Activated CD8-positive, alpha-beta memory T cell treated with anti-CD3 and anti-CD28 coated beads for 24 hours (primary cell): ENCODE measurements around the gene CLTB.

Experiments
- DNase-seq: peaks from one replicate; pipeline ENCODE4 v3.0.0-alpha.2; 2020

CLTB gene

DNA sequence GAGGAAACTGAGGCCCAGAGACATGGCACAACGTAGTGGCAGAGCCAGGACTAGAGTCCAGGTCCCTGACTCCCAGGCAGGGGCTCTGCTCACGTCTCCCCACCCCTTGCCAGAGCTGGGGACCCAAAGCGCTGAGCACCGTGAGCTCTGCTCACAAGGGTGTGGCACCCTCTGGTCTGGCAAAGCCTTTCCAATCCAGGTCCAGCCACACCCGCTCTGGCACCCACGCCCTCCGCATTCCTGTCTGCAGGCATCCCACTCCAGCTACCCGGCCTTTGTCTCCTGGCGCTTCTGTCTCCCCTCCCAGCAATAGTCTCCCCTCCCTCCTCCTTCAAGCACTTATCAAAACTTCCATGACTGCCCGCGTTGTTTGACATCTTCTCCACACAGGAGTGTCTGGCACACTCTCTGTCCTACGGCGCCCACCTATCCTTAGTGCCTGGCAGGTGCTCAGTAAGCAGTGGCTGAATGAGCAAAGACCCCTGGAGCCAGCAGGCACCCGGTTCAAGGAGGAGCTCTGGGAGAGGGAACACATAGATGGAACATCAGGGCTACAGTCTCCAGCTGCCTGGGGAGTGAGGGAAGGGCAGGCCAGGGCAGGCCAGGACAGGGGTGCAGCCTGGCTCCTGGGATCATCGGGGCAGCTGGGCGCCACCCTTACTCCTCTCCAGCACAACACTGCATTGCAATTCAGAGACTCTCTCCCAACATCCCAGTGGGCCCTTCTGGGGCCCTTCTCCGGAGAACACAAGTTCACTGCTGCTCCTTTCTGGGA, 15.8 kb downstream of the CLTB start:
- DNase-seq: no peak

DNA sequence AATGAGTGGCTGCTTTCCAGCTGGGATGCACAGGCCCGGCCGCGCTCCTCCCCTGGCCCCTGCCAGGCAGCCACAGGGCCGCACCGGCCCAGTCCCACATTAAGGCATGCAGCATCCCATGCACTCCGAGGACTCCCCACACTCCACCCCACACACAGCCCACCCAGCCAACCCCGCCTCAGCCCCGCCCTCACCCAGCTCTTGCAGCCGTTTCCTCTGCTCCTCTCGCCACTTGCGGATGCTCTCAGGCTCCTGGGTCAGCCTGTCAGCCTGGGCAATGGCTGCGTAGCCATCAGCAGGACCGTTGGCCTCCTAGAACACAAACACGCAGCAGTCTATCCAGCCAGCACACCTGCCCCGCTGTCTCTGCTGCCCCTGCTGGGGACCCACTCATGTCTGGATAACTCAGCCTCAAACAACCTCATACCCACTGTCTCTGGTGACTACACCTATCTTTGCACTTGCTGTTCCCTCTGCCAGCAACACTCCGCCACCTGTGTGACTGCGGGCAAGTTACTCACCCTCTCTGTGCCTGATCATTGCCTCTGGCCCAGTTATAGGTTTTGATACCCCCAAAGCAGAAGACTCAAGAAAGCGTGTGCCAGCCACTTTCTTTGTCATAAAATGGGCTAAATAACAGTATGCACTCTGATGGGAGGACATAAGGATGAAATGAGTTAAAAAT, 18.5 kb downstream of the CLTB start:
- no peak for DNase-seq

DNA sequence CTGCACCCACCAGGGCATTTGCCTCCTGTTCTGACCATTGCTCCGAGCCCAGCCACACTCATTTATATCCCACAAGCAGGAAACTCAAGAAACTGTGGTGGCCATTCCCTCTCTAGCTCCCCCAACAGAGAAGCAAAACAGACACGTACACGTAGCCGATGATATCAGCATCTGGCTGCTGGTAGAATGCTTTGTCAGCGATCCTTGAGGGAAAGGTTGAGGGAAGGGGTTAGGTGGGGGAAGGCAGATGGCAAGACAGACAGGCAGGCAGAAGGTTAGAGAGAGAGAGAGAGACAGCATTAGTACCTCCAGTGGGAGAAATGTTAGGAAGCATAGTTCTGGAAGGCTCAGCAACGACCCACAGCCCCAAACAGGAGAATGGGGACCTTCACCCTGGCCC, 20.0 kb downstream of the CLTB start:
- no peak for DNase-seq

DNA sequence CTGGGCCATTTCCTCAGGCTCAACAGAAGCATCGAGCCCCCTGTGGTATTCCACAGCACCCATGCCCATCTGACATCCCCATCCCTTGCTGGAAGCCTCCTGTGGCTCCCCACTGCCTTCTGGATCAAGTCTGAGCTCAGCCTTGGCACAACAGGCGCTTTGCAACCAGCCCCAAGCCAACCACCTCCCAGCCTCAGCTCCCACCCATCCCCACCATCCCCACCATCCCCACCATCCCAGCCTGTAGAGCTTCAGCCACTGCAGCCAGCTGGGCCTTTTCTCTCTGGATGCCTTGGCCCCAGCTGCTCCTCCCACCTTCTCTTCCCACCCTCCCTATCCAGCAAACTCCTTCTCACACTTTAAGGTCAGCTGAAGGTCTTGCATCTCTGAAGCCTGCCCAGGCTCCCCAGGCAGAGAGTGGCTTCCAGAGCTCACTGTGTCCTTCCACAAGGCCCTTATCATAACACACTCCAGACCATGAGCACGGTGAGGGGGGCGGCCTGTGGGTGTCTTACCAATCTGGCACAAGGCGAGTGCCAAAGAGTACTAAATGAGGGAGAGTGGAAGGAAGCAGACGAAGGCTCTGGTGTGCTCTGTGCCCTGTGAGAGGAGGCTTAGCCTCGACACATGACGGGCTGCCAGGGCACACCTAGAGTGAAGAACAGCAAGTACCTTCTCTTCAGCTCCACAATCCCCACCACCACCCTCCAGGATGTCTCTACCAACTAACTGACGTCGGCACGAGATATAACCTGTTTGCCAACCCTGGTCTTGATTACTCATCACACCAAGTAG, 21.3 kb downstream of the CLTB start:
- no peak for DNase-seq

DNA sequence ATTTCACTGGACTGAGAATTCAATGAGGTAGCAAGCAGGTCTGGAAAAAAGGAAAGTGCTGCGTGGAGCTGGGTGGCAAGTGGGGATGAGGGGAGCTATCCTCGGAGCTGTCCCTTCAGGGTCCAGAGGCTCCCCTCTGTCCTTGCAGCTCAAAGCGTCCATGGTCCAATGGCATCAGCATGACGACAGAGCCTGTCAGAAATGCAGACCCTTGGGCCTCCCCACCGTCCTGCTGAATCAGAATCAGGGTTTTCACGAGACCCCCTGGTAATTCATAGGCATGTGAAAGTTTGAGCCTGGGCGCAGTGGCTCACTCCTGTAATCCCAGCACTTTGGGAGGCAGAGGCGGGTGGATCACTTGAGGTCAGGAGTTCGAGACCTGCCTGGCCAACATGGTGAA, 22.2 kb downstream of the CLTB start:
- DNase-seq: no peak

DNA sequence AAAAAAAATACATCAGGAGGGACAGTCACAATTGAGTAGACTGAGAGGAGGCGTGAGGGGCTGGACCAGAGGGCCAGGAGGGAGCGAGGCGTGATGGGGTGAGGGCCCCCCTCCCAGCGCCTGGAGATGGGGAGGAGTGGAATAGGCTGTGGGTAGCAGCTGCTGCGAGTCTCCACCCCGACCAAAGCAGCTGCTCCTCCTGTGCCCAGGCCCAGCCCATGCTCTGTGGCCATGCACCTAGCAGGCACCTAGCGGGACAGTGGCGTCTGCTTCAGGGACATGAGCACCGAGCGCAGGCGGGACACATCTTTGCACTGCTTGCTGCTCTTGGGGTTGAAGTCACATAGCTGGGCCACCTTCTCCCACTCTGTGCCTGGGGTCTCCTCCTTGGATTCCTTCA, 23.8 kb downstream of the CLTB start:
- DNase-seq: no peak

DNA sequence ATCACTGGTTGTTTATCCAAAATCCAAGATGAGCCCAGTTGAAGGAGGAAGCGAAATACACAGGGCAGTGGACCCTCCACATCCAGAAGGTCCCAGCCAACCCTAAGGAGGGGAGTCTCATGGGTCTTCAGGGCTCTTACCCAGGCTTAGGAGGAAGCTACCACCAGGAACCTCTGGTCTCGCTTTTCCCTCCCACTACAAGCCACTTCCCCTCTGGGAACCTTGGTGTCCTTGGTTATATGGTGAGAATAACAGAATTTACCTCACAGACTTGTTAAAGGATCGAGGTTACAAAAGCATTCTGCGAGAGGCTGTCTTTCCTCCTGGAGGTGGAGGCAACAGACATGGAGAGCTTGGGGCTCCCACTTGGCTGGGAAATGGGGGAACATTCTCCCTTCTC, 24.3 kb downstream of the CLTB start:
- no peak for DNase-seq

DNA sequence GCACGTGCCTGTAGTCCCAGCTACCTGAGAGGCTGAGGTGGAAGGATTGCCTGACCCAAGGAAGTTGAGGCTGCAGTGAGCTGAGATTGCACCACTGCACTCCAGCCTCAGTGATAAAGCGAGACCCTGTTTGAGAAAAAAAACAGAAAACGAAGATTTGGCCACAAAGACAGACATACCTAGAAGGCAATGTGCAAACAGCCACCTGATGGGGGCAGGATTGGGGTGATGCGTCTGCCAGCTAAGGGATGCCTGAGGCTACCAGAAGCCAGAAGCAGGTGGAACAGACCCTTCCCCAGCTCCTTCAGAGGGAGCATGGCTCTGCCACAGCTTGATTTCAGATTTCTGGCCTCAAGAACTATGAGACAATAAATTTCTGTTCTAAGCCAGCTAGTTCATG, 24.9 kb downstream of the CLTB start:
- DNase-seq: no peak

DNA sequence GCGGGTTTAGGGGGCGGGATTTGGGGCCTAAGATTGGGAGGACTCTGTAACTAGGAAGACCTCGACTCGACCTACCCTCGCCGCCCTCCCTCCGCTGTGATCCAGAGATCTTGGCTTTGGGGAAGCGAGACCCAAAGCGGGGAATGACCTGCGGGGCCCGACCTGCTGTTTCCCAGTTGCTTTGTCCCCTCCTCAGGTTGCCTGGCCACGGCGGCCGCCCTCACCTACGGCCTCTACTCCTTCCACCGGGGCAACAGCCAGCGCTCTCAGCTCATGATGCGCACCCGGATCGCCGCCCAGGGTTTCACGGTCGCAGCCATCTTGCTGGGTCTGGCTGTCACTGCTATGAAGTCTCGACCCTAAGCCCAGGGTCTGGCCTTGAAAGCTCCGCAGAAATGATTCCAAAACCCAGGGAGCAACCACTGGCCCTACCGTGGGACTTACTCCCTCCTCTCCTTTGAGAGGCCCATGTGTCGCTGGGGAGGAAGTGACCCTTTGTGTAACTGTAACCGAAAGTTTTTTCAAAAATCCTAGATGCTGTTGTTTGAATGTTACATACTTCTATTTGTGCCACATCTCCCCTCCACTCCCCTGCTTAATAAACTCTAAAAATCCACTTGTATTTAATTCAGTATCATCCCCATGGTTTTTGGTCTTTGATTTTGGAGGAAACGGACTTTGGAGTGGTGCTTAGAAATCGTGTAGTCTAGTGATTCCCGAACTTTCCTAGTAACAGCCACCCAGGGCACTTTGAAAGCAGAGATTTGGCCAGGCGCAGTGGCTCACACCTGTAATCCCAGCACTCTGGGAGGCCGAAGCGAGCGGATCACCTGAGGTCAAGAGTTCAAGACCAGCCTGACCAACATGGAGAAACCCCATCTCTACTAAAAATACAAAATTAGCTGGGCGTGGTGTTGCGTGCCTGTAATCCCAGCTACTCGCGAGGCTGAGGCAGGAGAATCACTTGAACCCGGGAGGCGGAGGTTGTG, 26.9 kb downstream of the CLTB start:
- no peak for DNase-seq

DNA sequence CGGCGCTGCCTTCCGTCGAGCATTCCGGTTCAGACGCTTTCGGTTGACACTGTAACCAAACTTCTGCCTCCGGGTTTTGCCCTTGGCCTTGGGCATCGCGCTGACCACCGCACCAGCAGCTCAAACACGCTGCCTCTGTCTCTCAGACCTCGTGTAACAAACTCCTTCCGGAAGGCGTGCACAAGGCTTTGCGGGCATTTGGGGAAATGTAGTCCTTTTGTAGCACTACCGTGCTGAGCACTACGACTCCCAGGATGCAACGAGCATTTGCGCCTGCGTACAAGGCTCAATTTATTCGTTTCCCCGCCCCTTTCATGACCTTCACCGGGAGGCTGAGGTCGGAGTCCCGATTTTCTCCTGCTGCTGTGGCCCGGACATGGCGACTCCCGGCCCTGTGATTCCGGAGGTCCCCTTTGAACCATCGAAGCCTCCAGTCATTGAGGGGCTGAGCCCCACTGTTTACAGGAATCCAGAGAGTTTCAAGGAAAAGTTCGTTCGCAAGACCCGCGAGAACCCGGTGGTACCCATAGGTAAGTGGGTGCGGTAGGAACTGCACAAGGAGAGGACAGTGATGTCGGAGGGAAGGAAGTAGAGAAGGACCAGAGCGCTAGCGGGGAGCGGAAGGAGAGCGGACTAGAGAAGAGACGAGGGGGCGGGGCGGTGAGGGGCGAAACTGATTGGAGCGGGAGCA, 27.8 kb downstream of the CLTB start, which contains the start of the genes HIGD2A and NOP16:
HIGD2A (plus strand) TSS at position 308 of the 691 bp plus-strand sequence; CDS start at position 377, 69 bp downstream.
NOP16 (minus strand) TSS at position 155 of the 691 bp plus-strand sequence; CDS start at position 96, 59 bp downstream.
- DNase-seq: peak; percentile 97

DNA sequence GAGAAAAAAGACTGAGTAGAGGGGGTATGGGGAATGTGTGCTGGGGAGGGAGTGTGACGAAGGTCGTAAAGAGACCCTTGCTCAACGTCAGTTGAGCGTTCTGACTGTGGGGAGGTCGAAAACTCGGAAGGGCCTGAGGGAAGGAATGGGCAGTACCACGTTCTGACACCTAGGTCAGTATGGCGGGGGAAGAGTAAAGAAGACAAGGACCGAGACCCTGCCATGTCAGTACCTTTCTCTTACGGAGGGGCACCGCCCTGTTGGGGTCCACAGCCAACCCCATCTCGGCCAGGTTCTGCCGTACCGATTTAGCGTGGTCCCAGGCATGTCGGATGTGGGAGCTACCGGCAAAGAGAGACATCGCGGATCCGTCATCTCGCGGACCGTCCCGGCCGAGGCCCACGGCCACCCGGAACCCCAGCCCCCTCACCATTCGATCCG, 28.3 kb downstream of the CLTB start:
- no peak for DNase-seq

DNA sequence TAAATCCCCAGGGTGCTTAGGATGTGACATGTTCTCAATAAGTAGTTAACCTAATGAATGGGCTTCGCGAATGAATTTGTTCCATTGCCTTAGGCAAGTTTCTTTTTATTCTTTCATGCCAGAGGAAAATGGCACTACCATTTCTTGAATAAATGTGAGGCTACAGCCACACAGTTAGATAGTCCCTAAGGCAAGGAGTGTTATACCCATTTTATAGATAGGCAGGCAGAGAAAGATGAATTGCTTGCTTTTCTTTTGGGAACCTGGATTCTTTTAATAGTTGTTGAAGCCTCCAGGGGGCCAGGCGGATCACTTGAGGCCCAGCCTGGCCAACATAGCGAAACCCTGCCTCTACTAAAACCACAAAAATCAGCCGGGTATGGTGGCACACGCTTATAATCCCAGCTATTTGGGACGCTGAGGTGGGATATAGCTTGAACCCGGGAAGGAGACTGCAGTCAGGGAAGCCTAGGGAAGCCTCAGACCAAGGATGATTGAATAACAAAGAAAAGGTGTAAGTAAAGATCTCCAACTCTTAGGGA, 28.9 kb downstream of the CLTB start:
- DNase-seq: no peak

DNA sequence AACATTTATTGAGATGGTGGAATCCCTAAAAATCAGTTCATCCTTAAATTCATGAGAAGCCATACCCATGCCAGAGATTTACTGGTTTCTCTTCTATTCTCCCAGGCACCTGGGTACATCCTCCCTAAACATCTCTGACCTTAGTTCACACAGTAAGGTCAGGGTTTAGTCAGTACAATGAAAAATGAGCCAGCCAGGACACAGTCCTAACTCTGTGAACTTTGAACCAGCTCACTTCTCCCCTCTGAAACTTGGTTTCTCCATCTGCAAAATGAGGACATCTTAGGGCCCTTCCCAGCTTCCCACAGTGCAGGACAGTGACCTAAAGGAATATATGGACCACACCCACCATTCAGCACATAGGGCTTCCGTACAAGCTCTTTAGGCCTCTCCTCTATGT, 29.8 kb downstream of the CLTB start:
- DNase-seq: no peak

DNA sequence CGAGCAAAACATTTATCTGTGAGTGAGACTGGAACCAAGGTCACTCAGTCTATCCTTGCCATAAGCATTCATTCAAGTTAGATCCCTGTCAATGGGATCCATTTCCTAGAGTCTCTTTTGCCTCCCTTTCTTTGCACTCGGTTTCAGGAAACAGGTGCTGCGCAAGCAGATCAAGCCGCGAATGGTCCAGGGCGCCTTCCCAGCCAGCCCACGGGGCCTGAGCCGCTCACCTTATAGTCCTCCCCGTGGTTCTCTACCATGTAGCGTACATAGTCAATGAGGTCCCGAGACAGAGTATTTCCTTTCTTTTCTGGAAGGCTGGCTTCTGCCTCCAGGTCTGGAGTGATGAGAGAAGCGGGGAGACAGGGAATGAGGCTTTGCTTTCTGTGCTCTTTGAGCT, 31.3 kb downstream of the CLTB start:
- no peak for DNase-seq

DNA sequence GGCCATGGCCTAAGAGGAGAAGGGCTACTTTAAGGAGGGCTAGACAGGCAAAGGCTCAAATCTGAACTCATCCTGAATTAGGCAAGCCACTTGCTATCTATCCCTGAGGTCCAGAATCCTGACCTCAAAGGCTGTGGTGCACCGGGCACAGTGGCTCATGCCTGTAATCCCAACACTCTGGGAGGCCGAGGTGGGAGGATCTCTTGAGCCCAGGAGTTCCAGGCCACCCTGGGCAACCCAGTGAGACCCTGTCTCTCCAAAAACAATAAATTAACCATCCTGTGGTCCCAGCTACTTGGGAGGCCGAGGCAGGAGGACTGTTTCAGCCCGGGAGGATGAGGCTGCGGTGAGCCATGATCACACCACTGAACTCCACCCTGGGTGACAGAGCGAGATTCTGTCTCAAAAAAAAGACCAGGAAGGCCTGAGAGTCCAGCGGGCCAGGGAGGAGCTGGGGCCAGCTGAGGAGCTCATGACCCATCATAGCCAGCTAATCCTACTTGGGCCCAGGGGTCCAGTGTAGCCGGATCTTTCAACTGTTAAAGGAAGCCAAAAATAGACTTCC, 31.9 kb downstream of the CLTB start:
- no peak for DNase-seq

DNA sequence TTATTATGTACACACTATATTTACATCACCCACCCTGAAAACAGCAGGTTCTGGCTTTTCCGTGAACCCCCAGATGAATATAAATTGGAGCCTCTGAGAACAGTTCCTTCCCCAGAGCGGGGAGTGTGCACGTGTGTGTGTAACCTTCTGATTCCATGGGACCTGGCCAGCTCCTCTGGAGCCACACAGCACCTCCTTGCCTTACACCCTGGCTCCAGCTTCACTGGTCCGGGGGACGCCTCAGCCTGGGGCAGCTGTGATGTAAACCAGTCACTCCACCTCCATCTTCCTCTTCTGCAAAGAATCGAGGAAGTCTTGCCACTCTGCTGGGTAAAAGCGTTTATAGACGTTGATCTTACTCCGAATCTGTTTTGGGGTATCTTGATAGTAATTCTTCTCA, 32.4 kb downstream of the CLTB start:
- DNase-seq: no peak

DNA sequence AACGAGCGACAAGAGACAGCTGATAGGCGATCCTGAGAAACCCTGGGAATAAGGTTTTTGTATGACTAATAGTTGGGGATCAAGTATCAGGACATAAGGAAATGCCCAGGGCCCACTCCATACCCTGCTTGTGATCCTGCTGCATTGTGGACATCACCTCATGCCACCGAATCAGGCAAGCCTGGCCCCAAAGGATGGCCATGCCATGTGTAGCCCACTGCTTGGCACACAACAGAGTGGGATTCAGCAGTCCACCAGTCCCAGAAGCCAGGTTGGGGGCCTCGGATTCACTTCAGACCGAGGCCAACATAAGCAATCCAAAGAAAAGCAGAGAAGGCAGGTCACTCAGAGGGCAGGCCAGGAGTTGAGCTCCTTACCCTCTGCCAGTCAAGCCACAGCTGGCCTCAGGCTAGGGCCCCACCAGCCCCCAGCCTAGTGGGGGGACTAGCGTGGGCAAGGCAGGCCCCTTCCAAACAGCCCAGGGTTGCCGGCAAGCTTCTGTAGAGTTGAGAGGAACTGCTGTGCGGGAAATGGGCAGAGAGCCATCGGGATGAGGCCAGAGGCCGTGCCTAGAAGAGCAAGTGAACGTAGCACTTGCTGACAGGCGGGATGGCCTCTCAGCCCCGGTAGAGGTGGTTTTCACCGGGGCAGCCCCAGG, 33.0 kb downstream of the CLTB start:
- DNase-seq: no peak

DNA sequence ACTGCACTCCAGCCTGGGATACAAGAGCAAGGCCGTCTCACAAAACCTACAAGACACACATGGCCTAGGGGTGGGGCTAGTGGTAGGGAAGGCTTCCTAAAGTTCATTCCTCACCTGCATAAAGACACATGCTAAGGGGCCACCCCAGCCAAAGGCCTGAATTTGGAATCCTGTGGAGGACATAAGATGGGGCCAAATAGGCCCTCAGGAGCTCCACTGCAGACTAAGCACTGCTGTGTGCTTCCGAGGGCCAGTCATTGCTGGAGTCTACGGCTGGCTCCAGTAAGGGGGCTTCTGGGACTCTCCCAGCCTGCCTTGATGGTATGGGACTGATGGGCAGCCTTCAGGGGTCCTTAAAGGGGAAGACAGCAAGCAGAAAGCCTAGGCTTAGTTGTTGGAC, 33.6 kb downstream of the CLTB start:
- DNase-seq: no peak

DNA sequence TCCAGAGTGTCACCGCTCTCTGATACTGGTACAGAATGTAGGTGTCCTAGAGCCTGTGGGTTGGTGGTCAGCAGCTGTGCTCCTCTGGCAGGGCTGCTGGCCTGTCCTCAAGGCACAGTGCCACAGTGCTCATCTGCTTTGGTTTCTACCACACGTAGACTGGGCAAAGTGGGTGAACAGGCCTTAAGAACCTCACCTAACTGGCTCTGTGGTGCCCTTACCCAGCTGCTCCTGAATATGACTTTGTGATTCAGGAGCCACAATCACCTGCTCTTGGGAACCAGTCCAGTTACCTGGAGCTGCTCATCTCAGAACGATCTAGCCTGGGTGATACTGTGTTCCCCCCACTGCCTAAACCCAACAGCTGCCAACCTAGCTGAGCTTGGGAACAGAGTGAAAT, 34.4 kb downstream of the CLTB start:
- DNase-seq: no peak

DNA sequence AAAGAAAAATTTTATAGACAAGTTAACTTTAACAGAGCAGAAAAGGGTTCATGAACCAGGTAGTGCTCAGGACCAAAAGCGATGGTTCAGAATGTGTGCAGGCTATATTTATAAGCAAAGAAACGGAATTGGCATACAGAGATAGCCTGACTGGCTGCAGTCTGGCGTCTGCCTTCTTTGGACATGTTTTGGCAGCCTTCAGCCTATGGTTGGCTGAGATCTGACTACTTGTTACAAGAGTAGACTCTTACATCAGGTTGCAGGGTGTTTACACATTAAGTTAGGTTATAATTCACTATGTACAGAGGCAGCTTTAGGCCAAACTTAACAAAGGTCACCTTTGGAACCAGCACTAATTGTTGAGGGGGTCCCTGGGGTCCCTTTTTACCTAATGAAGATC, 34.9 kb downstream of the CLTB start:
- DNase-seq: no peak
